GM12892 (cell line): ENCODE measurements around the gene HPS6.

Source experiments
- POLR2A ChIP-seq: IDR thresholded peaks from 2 replicates; pipeline ENCODE4 v1.6.1; 2011; ENCODE audit warnings: low read depth, low read length, control low read depth
- POLR2AphosphoS5 ChIP-seq: IDR thresholded peaks from 2 replicates; pipeline ENCODE4 v1.6.1; 2011; ENCODE audit warnings: low read depth, low read length, control low read depth
- TAF1 ChIP-seq: IDR thresholded peaks from 2 replicates; pipeline ENCODE4 v1.6.1; 2011; ENCODE audit warnings: low read depth, mild to moderate bottlenecking, control low read depth, low read length, borderline replicate concordance

- TF ChIP-seq TAF1 = no peak
- TF ChIP-seq POLR2A = no peak
- TF ChIP-seq POLR2AphosphoS5 = no peak
Observed at GRCh38 chr10:102027261-102027660, 37.9 kb upstream of the HPS6 start.
